ENCODE data around the gene LONRF2. TPM values are rescaled to one million over a fixed set of nuclear protein-coding genes. Genes with fewer than 3 reads are reported as not detected.

The LONRF2 gene
- total RNA-seq, 5 donors from 2014 or later (not counting 1 experiment from before 2014, with no cell fraction given): 0.19 to 0.30 (median 0.29) TPM; not detected in 1

DNA sequence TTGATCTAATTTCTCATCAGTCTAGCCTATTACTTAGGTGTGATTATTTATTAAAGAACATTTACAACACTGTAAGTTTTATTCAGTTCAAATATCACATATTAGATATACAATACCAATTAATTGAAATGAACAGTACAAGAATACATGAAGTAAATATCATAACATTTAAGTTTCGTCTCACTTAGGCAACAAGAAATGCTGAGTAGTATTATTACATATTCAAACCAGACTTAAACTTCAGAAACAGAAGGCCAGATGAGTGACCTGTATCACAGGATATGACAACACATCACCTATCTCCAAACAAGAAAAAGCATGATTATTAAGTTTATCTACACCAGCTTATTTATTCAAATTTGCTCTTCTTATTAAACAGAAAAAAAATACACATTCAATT lies 48.9 kb downstream of the LONRF2 start:
- no peak overlapping the region for H3K4me3 ChIP-seq (ENCODE audit: control insufficient read depth in 1 of 2, extremely low read depth in 1 of 2, low read length in 1 of 2)
- ChIA-PET CTCF (interaction anchor here in 1 of 2 donors (0.6 kb wide), 1 partner anchor 22 kb away, joined by 3 read pairs; no protein-coding TSS in a partner anchor), POLR2A (no interaction called here)
- H3K9me3 Mint-ChIP-seq: peaks cover 0 to 4% (median 0%) of the 10 kb centered on the region in 3 donors
- H3K27me3 Mint-ChIP-seq: peaks cover 0 to 19% of the 10 kb centered on the region in 2 donors
- no peaks in the 10 kb centered on the region for H3K36me3 Mint-ChIP-seq
- no CpG with 5 or more reads among the region's 1 CpG for WGBS (ENCODE audit: insufficient coverage)
- H3K36me3 ChIP-seq (ENCODE audit: control insufficient read depth in 2 of 2, extremely low read depth in 1 of 2, insufficient read depth in 1 of 2, low read length in 1 of 2): no peaks in the 10 kb centered on the region
- H3K27ac Mint-ChIP-seq: no peak overlapping the region
- H3K4me3 Mint-ChIP-seq: no peak overlapping the region
- H3K4me1 ChIP-seq (ENCODE audit: control insufficient read depth in 1 of 2, extremely low read depth in 1 of 2, insufficient read depth in 2 of 2, low read length in 2 of 2): no peaks in the 10 kb centered on the region
- H3K9me3 ChIP-seq: no peaks in the 10 kb centered on the region
- peaks cover 0 to 10% of the 10 kb centered on the region in 2 experiments for H3K27me3 ChIP-seq (replicated peaks in 1 of 2; ENCODE audit: control insufficient read depth in 2 of 2, extremely low read depth in 1 of 2, insufficient read depth in 2 of 2, low read length in 1 of 2)
- H3K4me1 Mint-ChIP-seq: peaks cover 0 to 4% (median 0%) of the 10 kb centered on the region in 3 donors
- ATAC-seq (replicated peaks in 1 of 4): no peak
- H3K27ac ChIP-seq (ENCODE audit: low read length): no peak overlapping the region
- no peak for DNase-seq

GRCh38 chr2:100272841-100273329 lies 49.4 kb downstream of the LONRF2 start:
- Histone ChIP-seq H3K4me1 (ENCODE audit: control insufficient read depth in 1 of 2, extremely low read depth in 1 of 2, insufficient read depth in 2 of 2, low read length in 2 of 2) (no peaks in the 10 kb centered on the region), H3K27me3 (replicated peaks in 1 of 2; ENCODE audit: control insufficient read depth in 2 of 2, extremely low read depth in 1 of 2, insufficient read depth in 2 of 2, low read length in 1 of 2) (peaks cover 0 to 10% of the 10 kb centered on the region in 2 experiments), H3K36me3 (ENCODE audit: control insufficient read depth in 2 of 2, extremely low read depth in 1 of 2, insufficient read depth in 1 of 2, low read length in 1 of 2) (no peaks in the 10 kb centered on the region), H3K4me3 (ENCODE audit: control insufficient read depth in 1 of 2, extremely low read depth in 1 of 2, low read length in 1 of 2) (no peak overlapping the region), H3K9me3 (no peaks in the 10 kb centered on the region), H3K27ac (ENCODE audit: low read length) (no peak overlapping the region)
- H3K4me1 Mint-ChIP-seq: peaks cover 0 to 4% (median 0%) of the 10 kb centered on the region in 3 donors
- 98% methylated on average over 7 of the region's 10 CpGs for WGBS (ENCODE audit: insufficient coverage)
- DNase-seq: no peak
- no peaks in the 10 kb centered on the region for H3K36me3 Mint-ChIP-seq
- peaks cover 0 to 4% (median 0%) of the 10 kb centered on the region in 3 donors for H3K9me3 Mint-ChIP-seq
- H3K27me3 Mint-ChIP-seq: peaks cover 0 to 14% of the 10 kb centered on the region in 2 donors
- POLR2A ChIA-PET: interaction anchor here in 1 of 2 donors (0.5 kb wide), 1 partner anchor 714 kb away, joined by 3 read pairs; no protein-coding TSS in a partner anchor
- H3K27ac Mint-ChIP-seq: no peak overlapping the region
- CTCF ChIA-PET: interaction anchor here in 1 of 2 donors (0.6 kb wide), 1 partner anchor 23 kb away, joined by 3 read pairs; no protein-coding TSS in a partner anchor
- no peak for ATAC-seq (replicated peaks in 1 of 4)
- H3K4me3 Mint-ChIP-seq: no peak overlapping the region

- ATAC-seq (replicated peaks in 1 of 4) (no peak), DNase-seq (no peak)
- no peaks in the 10 kb centered on the region for H3K9me3 ChIP-seq
- Mint-ChIP-seq H3K4me3 (no peak overlapping the region), H3K4me1 (peaks cover 0 to 4% (median 0%) of the 10 kb centered on the region in 3 donors), H3K9me3 (peaks cover 0 to 4% (median 0%) of the 10 kb centered on the region in 3 donors), H3K36me3 (no peaks in the 10 kb centered on the region), H3K27ac (no peak overlapping the region), H3K27me3 (peaks cover 0 to 2% of the 10 kb centered on the region in 2 donors)
- no peaks in the 10 kb centered on the region for H3K4me1 ChIP-seq (ENCODE audit: control insufficient read depth in 1 of 2, extremely low read depth in 1 of 2, insufficient read depth in 2 of 2, low read length in 2 of 2)
- H3K27me3 ChIP-seq (replicated peaks in 1 of 2; ENCODE audit: control insufficient read depth in 2 of 2, extremely low read depth in 1 of 2, insufficient read depth in 2 of 2, low read length in 1 of 2): peaks cover 0 to 10% of the 10 kb centered on the region in 2 experiments
- no peak overlapping the region for H3K27ac ChIP-seq (ENCODE audit: low read length)
- H3K36me3 ChIP-seq (ENCODE audit: control insufficient read depth in 2 of 2, extremely low read depth in 1 of 2, insufficient read depth in 1 of 2, low read length in 1 of 2): no peaks in the 10 kb centered on the region
- POLR2A ChIA-PET: no interaction called here
- no peak overlapping the region for H3K4me3 ChIP-seq (ENCODE audit: control insufficient read depth in 1 of 2, extremely low read depth in 1 of 2, low read length in 1 of 2)
- WGBS (ENCODE audit: insufficient coverage): no CpG with 5 or more reads among the region's 5 CpGs
- CTCF ChIA-PET: no interaction called here
Measured at GRCh38 chr2:100271210-100271609, 51.1 kb downstream of the LONRF2 start.

DNA sequence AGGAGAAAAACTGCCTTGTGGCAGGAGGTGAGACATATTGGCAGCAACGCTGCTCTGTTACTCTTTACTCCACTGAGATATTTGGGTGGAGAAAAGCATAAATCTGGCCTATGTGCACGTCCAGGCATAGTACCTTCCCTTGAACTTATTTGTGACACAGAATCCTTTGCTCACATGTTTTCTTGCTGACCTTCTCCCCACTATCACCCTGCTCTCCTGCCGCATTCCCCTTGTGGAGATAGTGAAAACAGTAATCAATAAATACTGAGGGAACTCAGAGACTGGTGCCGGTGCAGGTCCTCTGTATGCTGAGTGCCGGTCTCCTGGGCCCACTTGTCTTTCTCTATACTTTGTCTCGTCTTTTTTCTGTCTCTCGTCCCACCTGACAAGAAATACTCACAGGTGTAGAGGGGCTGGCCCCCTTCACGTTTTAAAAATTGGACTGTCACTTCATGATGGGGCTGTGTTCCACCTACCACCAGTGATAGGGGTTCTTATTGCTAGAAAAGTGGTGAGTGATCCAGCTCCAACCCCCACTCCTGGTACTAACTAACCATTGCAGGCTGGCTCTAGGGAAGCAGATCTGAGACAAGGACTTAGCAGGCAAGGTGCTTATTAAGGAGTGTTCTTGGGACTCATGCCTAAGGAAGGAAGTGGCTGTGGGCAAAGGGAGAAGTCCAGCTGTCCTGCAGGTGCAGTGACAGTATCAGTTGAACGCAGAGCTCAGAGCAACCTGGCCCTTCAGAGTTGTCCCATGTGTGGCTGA lies 51.7 kb downstream of the LONRF2 start:
- peaks cover 0 to 10% of the 10 kb centered on the region in 2 experiments for H3K27me3 ChIP-seq (replicated peaks in 1 of 2; ENCODE audit: control insufficient read depth in 2 of 2, extremely low read depth in 1 of 2, insufficient read depth in 2 of 2, low read length in 1 of 2)
- ChIA-PET POLR2A (no interaction called here), CTCF (no interaction called here)
- H3K4me1 ChIP-seq (ENCODE audit: control insufficient read depth in 1 of 2, extremely low read depth in 1 of 2, insufficient read depth in 2 of 2, low read length in 2 of 2): no peaks in the 10 kb centered on the region
- no peaks in the 10 kb centered on the region for H3K36me3 ChIP-seq (ENCODE audit: control insufficient read depth in 2 of 2, extremely low read depth in 1 of 2, insufficient read depth in 1 of 2, low read length in 1 of 2)
- 95% methylated on average over 2 of the region's 9 CpGs for WGBS (ENCODE audit: insufficient coverage)
- no peaks in the 10 kb centered on the region for H3K9me3 ChIP-seq
- no peaks in the 10 kb centered on the region for H3K36me3 Mint-ChIP-seq
- H3K27ac Mint-ChIP-seq: no peak overlapping the region
- H3K4me3 ChIP-seq (ENCODE audit: control insufficient read depth in 1 of 2, extremely low read depth in 1 of 2, low read length in 1 of 2): no peak overlapping the region
- H3K9me3 Mint-ChIP-seq: peaks cover 0 to 4% (median 0%) of the 10 kb centered on the region in 3 donors
- H3K4me3 Mint-ChIP-seq: no peak overlapping the region
- ATAC-seq (replicated peaks in 1 of 4) (no peak), DNase-seq (no peak)
- H3K4me1 Mint-ChIP-seq: peaks cover 0 to 4% (median 0%) of the 10 kb centered on the region in 3 donors
- H3K27ac ChIP-seq (ENCODE audit: low read length): no peak overlapping the region
- H3K27me3 Mint-ChIP-seq: peaks cover 0 to 2% of the 10 kb centered on the region in 2 donors

- Histone ChIP-seq H3K4me1 (ENCODE audit: control insufficient read depth in 1 of 2, extremely low read depth in 1 of 2, insufficient read depth in 2 of 2, low read length in 2 of 2) (no peaks in the 10 kb centered on the region), H3K36me3 (ENCODE audit: control insufficient read depth in 2 of 2, extremely low read depth in 1 of 2, insufficient read depth in 1 of 2, low read length in 1 of 2) (no peaks in the 10 kb centered on the region), H3K27me3 (replicated peaks in 1 of 2; ENCODE audit: control insufficient read depth in 2 of 2, extremely low read depth in 1 of 2, insufficient read depth in 2 of 2, low read length in 1 of 2) (peaks cover 0 to 5% of the 10 kb centered on the region in 2 experiments), H3K9me3 (no peaks in the 10 kb centered on the region), H3K27ac (ENCODE audit: low read length) (no peak overlapping the region), H3K4me3 (ENCODE audit: control insufficient read depth in 1 of 2, extremely low read depth in 1 of 2, low read length in 1 of 2) (no peak overlapping the region)
- DNase-seq: no peak
- ChIA-PET POLR2A (no interaction called here), CTCF (interaction anchor here in 1 of 2 donors (0.5 kb wide), 1 partner anchor 18 kb away, joined by 3 read pairs; no protein-coding TSS in a partner anchor)
- Mint-ChIP-seq H3K4me1 (peaks cover 0 to 4% (median 0%) of the 10 kb centered on the region in 3 donors), H3K36me3 (no peaks in the 10 kb centered on the region), H3K4me3 (no peak overlapping the region), H3K27me3 (peaks cover 0 to 2% of the 10 kb centered on the region in 2 donors), H3K9me3 (peaks cover 0 to 4% (median 0%) of the 10 kb centered on the region in 3 donors), H3K27ac (no peak overlapping the region)
- 100% methylated on average over 3 of the region's 5 CpGs for WGBS (ENCODE audit: insufficient coverage)
- ATAC-seq (replicated peaks in 1 of 4): no peak
Measured at GRCh38 chr2:100269889-100270288, 52.4 kb downstream of the LONRF2 start.

GRCh38 chr2:100268986-100269385 lies 53.3 kb downstream of the LONRF2 start:
- Mint-ChIP-seq H3K27ac (no peak overlapping the region), H3K27me3 (no peaks in the 10 kb centered on the region), H3K36me3 (no peaks in the 10 kb centered on the region), H3K4me1 (peaks cover 0 to 3% (median 0%) of the 10 kb centered on the region in 3 donors), H3K9me3 (peaks cover 0 to 4% (median 0%) of the 10 kb centered on the region in 3 donors), H3K4me3 (no peak overlapping the region)
- POLR2A ChIA-PET: no interaction called here
- Histone ChIP-seq H3K4me1 (ENCODE audit: control insufficient read depth in 1 of 2, extremely low read depth in 1 of 2, insufficient read depth in 2 of 2, low read length in 2 of 2) (no peaks in the 10 kb centered on the region), H3K9me3 (no peaks in the 10 kb centered on the region), H3K27me3 (replicated peaks in 1 of 2; ENCODE audit: control insufficient read depth in 2 of 2, extremely low read depth in 1 of 2, insufficient read depth in 2 of 2, low read length in 1 of 2) (peaks cover 0 to 5% of the 10 kb centered on the region in 2 experiments), H3K4me3 (ENCODE audit: control insufficient read depth in 1 of 2, extremely low read depth in 1 of 2, low read length in 1 of 2) (no peak overlapping the region), H3K36me3 (ENCODE audit: control insufficient read depth in 2 of 2, extremely low read depth in 1 of 2, insufficient read depth in 1 of 2, low read length in 1 of 2) (no peaks in the 10 kb centered on the region), H3K27ac (ENCODE audit: low read length) (no peak overlapping the region)
- no peak for ATAC-seq (replicated peaks in 1 of 4)
- 59% methylated on average over 4 of the region's 4 CpGs for WGBS (ENCODE audit: insufficient coverage)
- no peak for DNase-seq
- CTCF ChIA-PET: no interaction called here
